Astrocyte (in vitro differentiated cells and primary cell): Measurements from ENCODE around the gene UACA. TPM values are rescaled to one million over a fixed set of nuclear protein-coding genes. Genes with fewer than 3 reads are reported as not detected.

Source experiments
- DNase-seq: peaks from one replicate; pipeline ENCODE4 v3.0.0-alpha.2; 2010; ENCODE audit warnings: low read depth
- FAIRE-seq: peaks from 2 replicates; lab custom pipeline; 2011; peaks lifted over from hg19 to GRCh38; lab: Jason Lieb, UNC
- H2AFZ ChIP-seq: 2 replicates; pipeline ENCODE4 v1.6.0; 2012; ENCODE audit warnings: low read depth, low read length, inconsistent platforms
- H3K27ac ChIP-seq: 2 replicates; pipeline ENCODE4 v1.5.1; 2011; ENCODE audit warnings: low read depth, low read length, inconsistent platforms
- H3K27me3 ChIP-seq: 2 replicates; pipeline ENCODE4 v1.6.0; 2011; ENCODE audit warnings: low read length, inconsistent platforms; ENCODE audit not compliant: insufficient read depth
- H3K36me3 ChIP-seq: 2 replicates; pipeline ENCODE4 v1.5.1; 2011; ENCODE audit warnings: low read length, inconsistent platforms; ENCODE audit not compliant: insufficient read depth
- H3K4me1 ChIP-seq: 2 replicates; pipeline ENCODE4 v1.5.1; 2011; ENCODE audit warnings: low read length, inconsistent platforms; ENCODE audit not compliant: insufficient read depth
- H3K4me2 ChIP-seq: 2 replicates; pipeline ENCODE4 v1.6.0; 2012; ENCODE audit warnings: low read length, inconsistent platforms
- H3K4me3 ChIP-seq: 2 replicates; pipeline ENCODE4 v1.5.1; 2011; ENCODE audit warnings: low read depth, mild to moderate bottlenecking, low read length, inconsistent platforms; ENCODE audit not compliant: insufficient read depth
- H3K79me2 ChIP-seq: 2 replicates; pipeline ENCODE4 v1.6.0; 2012; ENCODE audit warnings: mild to moderate bottlenecking, low read length, inconsistent platforms; ENCODE audit not compliant: insufficient read depth
- H3K9ac ChIP-seq: 2 replicates; pipeline ENCODE4 v1.6.0; 2012; ENCODE audit warnings: mild to moderate bottlenecking, low read length, inconsistent platforms
- H3K9me3 ChIP-seq: 2 replicates; pipeline ENCODE4 v1.5.1; 2012; ENCODE audit warnings: low read depth, mild to moderate bottlenecking, low read length, inconsistent platforms; ENCODE audit not compliant: insufficient read depth
- H4K20me1 ChIP-seq: 2 replicates; pipeline ENCODE4 v1.6.0; 2012; ENCODE audit warnings: low read length, inconsistent platforms; ENCODE audit not compliant: insufficient read depth
- H3K27ac Mint-ChIP-seq: one replicate; pipeline ENCODE4 v1.8.0; 2021; ENCODE audit warnings: mild to moderate bottlenecking, mixed read lengths; ENCODE audit not compliant: unreplicated experiment
- H3K27me3 Mint-ChIP-seq: one replicate; pipeline ENCODE4 v1.8.0; 2021; ENCODE audit warnings: low read depth, mixed read lengths; ENCODE audit not compliant: unreplicated experiment
- H3K36me3 Mint-ChIP-seq: one replicate; pipeline ENCODE4 v1.8.0; 2021; ENCODE audit warnings: low read depth, mixed read lengths; ENCODE audit not compliant: unreplicated experiment
- H3K4me1 Mint-ChIP-seq: one replicate; pipeline ENCODE4 v1.8.0; 2021; ENCODE audit warnings: low read depth, mixed read lengths; ENCODE audit not compliant: unreplicated experiment
- H3K4me3 Mint-ChIP-seq: one replicate; pipeline ENCODE4 v1.8.0; 2021; ENCODE audit warnings: mild to moderate bottlenecking, moderate library complexity, mixed read lengths; ENCODE audit not compliant: unreplicated experiment
- H3K9me3 Mint-ChIP-seq: one replicate; pipeline ENCODE4 v1.8.0; 2021; ENCODE audit warnings: mild to moderate bottlenecking, mixed read lengths; ENCODE audit not compliant: unreplicated experiment
- CTCF ChIP-seq: IDR thresholded peaks from 2 replicates; pipeline ENCODE4 v1.5.1; 2011; ENCODE audit warnings: low read depth, mild to moderate bottlenecking, inconsistent platforms, low read length, moderate library complexity; ENCODE audit not compliant: insufficient read depth
- EZH2 ChIP-seq: IDR thresholded peaks from 2 replicates; pipeline ENCODE4 v1.6.1; 2012; ENCODE audit warnings: mild to moderate bottlenecking, low read length, inconsistent platforms; ENCODE audit not compliant: insufficient read depth
- total RNA-seq: library from RNA; stranded (reverse); gene quantifications from 2 replicates; pipeline ENCODE4 v1.2.1, GENCODE V29; 2021

UACA gene
- total RNA-seq, 1 donor from 2014 or later, result 168 TPM

DNA sequence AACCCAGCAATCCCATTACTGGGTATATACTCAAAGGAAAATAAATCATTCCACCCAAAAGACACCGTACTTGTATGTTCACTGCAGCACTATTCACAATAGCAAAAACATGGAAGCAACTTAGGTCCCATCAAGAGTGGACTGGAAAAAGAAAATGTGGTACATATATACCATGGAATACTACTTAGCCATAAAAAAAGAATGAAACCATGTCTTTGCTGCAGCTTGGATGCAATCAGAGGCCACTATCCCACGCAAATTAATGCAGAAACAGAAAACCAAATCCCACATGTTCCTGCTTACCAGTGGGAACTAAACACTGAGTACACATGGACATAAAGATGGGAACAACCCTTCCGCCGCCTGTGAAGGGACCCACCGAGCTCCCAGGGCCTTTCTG is 34.2 kb downstream of the UACA start:
- Histone ChIP-seq H3K9me3 (no peaks in the 10 kb centered on the region), H3K27ac (no peak overlapping the region), H3K4me3 (no peak overlapping the region), H3K4me2 (no peak overlapping the region), H3K79me2 (peaks cover 51% of the 10 kb centered on the region), H3K27me3 (no peaks in the 10 kb centered on the region), H3K4me1 (peaks cover 3% of the 10 kb centered on the region), H2AFZ (no peak overlapping the region), H3K36me3 (no peaks in the 10 kb centered on the region), H4K20me1 (peaks cover 18% of the 10 kb centered on the region), H3K9ac (no peak overlapping the region)
- FAIRE-seq (no peak), DNase-seq (no peak)
- Mint-ChIP-seq H3K27ac (no peak overlapping the region), H3K4me3 (no peak overlapping the region), H3K27me3 (no peaks in the 10 kb centered on the region), H3K9me3 (no peaks in the 10 kb centered on the region), H3K4me1 (peaks cover 19% of the 10 kb centered on the region), H3K36me3 (peaks cover 4% of the 10 kb centered on the region)
- TF ChIP-seq EZH2, result no peak
- TF ChIP-seq CTCF, result no peak

DNA sequence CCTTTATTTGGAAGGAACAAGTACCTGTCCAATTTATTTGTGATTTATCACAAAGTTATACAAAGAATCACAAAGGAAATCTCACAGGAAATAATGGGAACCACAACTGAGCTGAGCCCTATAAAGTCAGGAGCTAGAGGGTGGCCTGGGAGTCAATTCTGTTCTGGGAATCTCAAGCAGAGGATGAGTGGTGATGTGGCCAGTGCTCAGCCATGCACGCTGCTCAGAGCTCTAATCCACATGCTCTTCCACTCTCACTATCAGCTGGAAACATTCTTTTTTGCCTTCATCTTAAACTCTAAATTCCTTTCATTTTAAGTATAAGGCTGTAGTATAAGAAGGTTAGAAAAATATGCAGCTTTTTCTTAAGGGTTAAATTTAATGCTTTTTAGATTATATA is 36.6 kb downstream of the UACA start:
- no peak overlapping the region for H3K4me3 Mint-ChIP-seq
- H3K9ac ChIP-seq, result no peak overlapping the region
- peaks cover 9% of the 10 kb centered on the region for H3K36me3 Mint-ChIP-seq
- no peaks in the 10 kb centered on the region for H3K36me3 ChIP-seq
- DNase-seq, result peak; percentile 66
- peaks cover 24% of the 10 kb centered on the region for H4K20me1 ChIP-seq
- H3K27ac Mint-ChIP-seq, result peak overlapping the region; percentile 70
- TF ChIP-seq CTCF, result no peak
- no peak for TF ChIP-seq EZH2
- no peaks in the 10 kb centered on the region for H3K27me3 Mint-ChIP-seq
- H2AFZ ChIP-seq, result no peak overlapping the region
- peaks cover 3% of the 10 kb centered on the region for H3K4me1 ChIP-seq
- no peak overlapping the region for H3K27ac ChIP-seq
- FAIRE-seq, result no peak
- H3K4me1 Mint-ChIP-seq, result peaks cover 30% of the 10 kb centered on the region
- no peak overlapping the region for H3K4me2 ChIP-seq
- no peaks in the 10 kb centered on the region for H3K9me3 ChIP-seq
- H3K9me3 Mint-ChIP-seq, result no peaks in the 10 kb centered on the region
- no peak overlapping the region for H3K4me3 ChIP-seq
- no peaks in the 10 kb centered on the region for H3K27me3 ChIP-seq
- peaks cover 70% of the 10 kb centered on the region for H3K79me2 ChIP-seq

- H3K27ac ChIP-seq, result no peak overlapping the region
- Mint-ChIP-seq H3K27me3 (no peaks in the 10 kb centered on the region), H3K4me1 (peaks cover 44% of the 10 kb centered on the region), H3K27ac (no peak overlapping the region), H3K36me3 (peaks cover 13% of the 10 kb centered on the region), H3K4me3 (no peak overlapping the region), H3K9me3 (no peaks in the 10 kb centered on the region)
- no peak overlapping the region for H2AFZ ChIP-seq
- H3K27me3 ChIP-seq, result no peaks in the 10 kb centered on the region
- peaks cover 90% of the 10 kb centered on the region for H3K79me2 ChIP-seq
- DNase-seq, result no peak
- no peak for TF ChIP-seq CTCF
- no peak for TF ChIP-seq EZH2
- H3K36me3 ChIP-seq, result no peaks in the 10 kb centered on the region
- no peaks in the 10 kb centered on the region for H3K9me3 ChIP-seq
- FAIRE-seq, result no peak
- H3K4me1 ChIP-seq, result peaks cover 3% of the 10 kb centered on the region
- no peak overlapping the region for H3K4me3 ChIP-seq
- H4K20me1 ChIP-seq, result peaks cover 30% of the 10 kb centered on the region
- no peak overlapping the region for H3K9ac ChIP-seq
- H3K4me2 ChIP-seq, result no peak overlapping the region
Measured at GRCh38 chr15:70723927-70724326, 39.4 kb downstream of the UACA start.
